Ishikawa (cell line): ENCODE measurements around the gene IGF1R.

Source experiments
- CEBPB ChIP-seq: IDR thresholded peaks from 2 replicates; pipeline ENCODE4 v1.6.1; 2012
- CREB1 ChIP-seq: IDR thresholded peaks from 2 replicates; pipeline ENCODE4 v1.6.1; 2012; ENCODE audit warnings: low read depth
- EGR1 ChIP-seq: IDR thresholded peaks from 2 replicates; pipeline ENCODE4 v1.6.1; 2012
- EP300 ChIP-seq: IDR thresholded peaks from 2 replicates; pipeline ENCODE4 v1.6.1; 2012; ENCODE audit warnings: borderline replicate concordance
- FOXM1 ChIP-seq: IDR thresholded peaks from 2 replicates; pipeline ENCODE4 v1.6.1; 2012; ENCODE audit warnings: low read depth, borderline replicate concordance
- MAX ChIP-seq: IDR thresholded peaks from 2 replicates; pipeline ENCODE4 v1.6.1; 2012
- NFIC ChIP-seq: IDR thresholded peaks from 2 replicates; pipeline ENCODE4 v1.6.1; 2012
- RAD21 ChIP-seq: IDR thresholded peaks from 2 replicates; pipeline ENCODE4 v1.6.1; 2012; ENCODE audit warnings: low read depth
- REST ChIP-seq: IDR thresholded peaks from 2 replicates; pipeline ENCODE4 v1.6.1; 2012; ENCODE audit warnings: low read depth, mild to moderate bottlenecking
- TAF1 ChIP-seq: IDR thresholded peaks from 2 replicates; pipeline ENCODE4 v1.6.1; 2012; ENCODE audit warnings: low read depth, mild to moderate bottlenecking
- TCF12 ChIP-seq: IDR thresholded peaks from 2 replicates; pipeline ENCODE4 v1.6.1; 2012; ENCODE audit warnings: low read depth
- TEAD4 ChIP-seq: IDR thresholded peaks from 2 replicates; pipeline ENCODE4 v1.6.1; 2012
- YY1 ChIP-seq: IDR thresholded peaks from 2 replicates; pipeline ENCODE4 v1.6.1; 2012; ENCODE audit warnings: low read depth
- ZBTB7A ChIP-seq: IDR thresholded peaks from 2 replicates; pipeline ENCODE4 v1.6.1; 2012; ENCODE audit warnings: low read depth

- no peak for TF ChIP-seq TAF1
- TF ChIP-seq TEAD4: no peak
- TF ChIP-seq FOXM1: no peak
- no peak for TF ChIP-seq CEBPB
- TF ChIP-seq CREB1: no peak
- no peak for TF ChIP-seq REST
- TF ChIP-seq YY1: no peak
- TF ChIP-seq MAX: no peak
- TF ChIP-seq EGR1: no peak
- TF ChIP-seq EP300: no peak
- no peak for TF ChIP-seq RAD21
- TF ChIP-seq ZBTB7A: no peak
- TF ChIP-seq TCF12: no peak
- TF ChIP-seq NFIC: no peak
Measured at GRCh38 chr15:98875309-98875708, 227.0 kb downstream of the IGF1R start.
